ENCODE data around the gene CSDE1. TPM values are rescaled to one million over a fixed set of nuclear protein-coding genes. Genes with fewer than 3 reads are reported as not detected.
"Not testable (repeated sequence)": the region's sequence is repeated elsewhere in the genome, so short reads cannot be mapped to it uniquely, and the experiment has no call there.

CSDE1 gene
- total RNA-seq, 4 donors from 2014 or later: 800 to 1,932 (median 1,384) TPM

DNA sequence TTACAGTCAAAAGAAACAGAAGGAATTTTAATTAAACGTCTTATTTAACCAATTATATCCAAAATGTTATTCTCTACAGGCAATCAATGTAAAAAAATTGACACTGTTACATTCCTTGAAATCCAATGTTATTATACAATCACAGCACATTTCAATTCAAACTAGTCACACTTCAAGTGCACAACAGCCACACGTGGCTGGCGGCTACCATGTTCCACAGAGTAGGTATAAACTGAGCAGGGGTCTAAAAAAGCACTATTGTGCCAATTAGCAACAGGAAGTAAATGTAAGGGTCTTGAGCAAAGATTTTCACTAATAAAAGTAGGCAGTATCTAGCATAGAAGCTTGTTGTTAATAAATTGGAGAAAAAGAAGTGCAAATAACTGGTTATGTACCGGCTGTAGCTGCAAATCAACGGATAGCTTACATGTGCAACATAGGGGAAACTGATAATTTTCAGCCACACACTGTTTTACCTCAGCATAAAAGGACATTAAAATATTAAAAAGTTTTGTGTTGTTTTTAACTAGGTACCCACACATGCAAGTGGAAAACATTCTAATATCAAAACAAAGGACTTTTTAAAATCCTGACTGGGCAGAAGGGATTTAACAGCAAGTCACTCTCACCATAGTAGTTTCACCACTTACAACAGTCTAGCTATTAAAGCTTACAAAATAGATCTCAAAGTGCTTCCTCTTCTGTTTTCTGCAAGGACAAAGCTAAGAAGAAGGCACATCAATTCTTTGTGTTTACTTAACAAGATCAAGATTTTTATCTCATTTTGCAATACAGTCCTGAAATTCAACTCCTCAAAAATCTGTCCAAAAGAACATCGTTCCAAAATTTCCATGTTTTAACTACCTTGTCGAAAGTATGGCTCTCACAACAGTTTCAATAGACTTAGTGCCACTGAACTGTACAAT lies 2.5 kb downstream of the CSDE1 start:
- Histone ChIP-seq H3K4me3 (peak overlapping the region; percentile 7 to 98), H3K9me3 (no peaks in the 10 kb centered on the region), H3K27ac (peak overlapping the region in 1 of 4 donors; percentile 99), H3K36me3 (no peaks in the 10 kb centered on the region), H3K27me3 (no peaks in the 10 kb centered on the region), H3K4me1 (peaks cover 29 to 73% (median 37%) of the 10 kb centered on the region in 3 donors)
- no peak for ATAC-seq
- WGBS, 2 donors (ENCODE audit: low coverage in 1 of 2): 41 to 47% methylated on average over 7 of the region's 7 CpGs
- TF ChIP-seq POLR2A (IDR thresholded peaks at IDR 0.05): no peak
- no peak for TF ChIP-seq EP300 (IDR thresholded peaks at IDR 0.05)
- TF ChIP-seq, protein P1, sequence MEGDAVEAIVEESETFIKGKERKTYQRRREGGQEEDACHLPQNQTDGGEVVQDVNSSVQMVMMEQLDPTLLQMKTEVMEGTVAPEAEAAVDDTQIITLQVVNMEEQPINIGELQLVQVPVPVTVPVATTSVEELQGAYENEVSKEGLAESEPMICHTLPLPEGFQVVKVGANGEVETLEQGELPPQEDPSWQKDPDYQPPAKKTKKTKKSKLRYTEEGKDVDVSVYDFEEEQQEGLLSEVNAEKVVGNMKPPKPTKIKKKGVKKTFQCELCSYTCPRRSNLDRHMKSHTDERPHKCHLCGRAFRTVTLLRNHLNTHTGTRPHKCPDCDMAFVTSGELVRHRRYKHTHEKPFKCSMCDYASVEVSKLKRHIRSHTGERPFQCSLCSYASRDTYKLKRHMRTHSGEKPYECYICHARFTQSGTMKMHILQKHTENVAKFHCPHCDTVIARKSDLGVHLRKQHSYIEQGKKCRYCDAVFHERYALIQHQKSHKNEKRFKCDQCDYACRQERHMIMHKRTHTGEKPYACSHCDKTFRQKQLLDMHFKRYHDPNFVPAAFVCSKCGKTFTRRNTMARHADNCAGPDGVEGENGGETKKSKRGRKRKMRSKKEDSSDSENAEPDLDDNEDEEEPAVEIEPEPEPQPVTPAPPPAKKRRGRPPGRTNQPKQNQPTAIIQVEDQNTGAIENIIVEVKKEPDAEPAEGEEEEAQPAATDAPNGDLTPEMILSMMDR (IDR thresholded peaks at IDR 0.05): no peak
- no peak for TF ChIP-seq POLR2AphosphoS5 (IDR thresholded peaks at IDR 0.05)

DNA sequence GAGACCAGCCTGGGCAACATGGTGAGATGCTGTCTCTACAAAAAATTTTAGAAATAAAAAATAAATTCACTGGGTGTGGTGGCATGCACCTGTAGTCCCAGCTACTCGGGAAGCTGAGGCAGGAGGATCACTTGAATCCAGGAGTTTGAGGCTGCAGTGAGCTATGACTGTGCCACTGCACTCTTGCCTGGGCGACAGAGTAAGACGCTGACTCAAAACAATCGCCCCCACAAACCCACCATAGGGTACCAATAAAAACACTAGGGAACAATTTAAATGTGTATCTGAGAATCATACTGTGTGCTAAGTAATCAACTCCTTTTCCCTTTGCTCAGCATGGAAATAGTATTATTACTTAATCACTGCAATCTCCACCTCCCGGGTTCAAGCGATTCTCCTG lies 4.1 kb downstream of the CSDE1 start:
- ATAC-seq, H3K27ac ChIP-seq, H3K27me3 ChIP-seq, H3K4me3 ChIP-seq, H3K9me3 ChIP-seq: not testable (repeated sequence)
- Histone ChIP-seq H3K4me1 (peaks cover 29 to 89% (median 37%) of the 10 kb centered on the region in 3 donors), H3K36me3 (peaks cover 0 to 14% of the 10 kb centered on the region in 2 donors)
- 68 to 100% methylated on average over 1 to 6 of the region's 6 CpGs for WGBS, 2 donors (ENCODE audit: low coverage in 1 of 2)

DNA sequence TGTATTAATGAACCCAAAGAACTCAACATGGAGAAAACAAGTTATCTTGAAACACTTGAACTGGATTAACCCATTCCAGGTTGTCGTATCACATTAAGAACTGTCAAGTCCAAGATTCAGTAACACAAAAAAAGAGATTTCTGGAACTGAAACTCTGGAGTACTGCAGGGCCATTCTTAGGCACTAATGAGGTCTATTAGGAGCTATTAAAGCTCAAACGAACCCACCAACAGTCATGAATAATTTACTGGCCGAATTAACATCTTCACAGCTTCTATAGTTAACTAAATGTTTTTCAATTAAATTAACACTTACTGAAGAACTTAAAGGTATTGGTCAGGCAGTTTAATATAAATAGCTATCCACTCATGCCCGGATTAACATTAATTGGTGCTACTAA lies 4.6 kb downstream of the CSDE1 start:
- TF ChIP-seq POLR2A (IDR thresholded peaks at IDR 0.05) (no peak), POLR2AphosphoS5 (IDR thresholded peaks at IDR 0.05) (no peak), EP300 (IDR thresholded peaks at IDR 0.05) (no peak)
- TF ChIP-seq, protein P1 (IDR thresholded peaks at IDR 0.05): no peak
- H3K27me3 ChIP-seq: no peaks in the 10 kb centered on the region
- H3K27ac ChIP-seq: no peak overlapping the region
- peaks cover 0 to 19% of the 10 kb centered on the region in 2 donors for H3K36me3 ChIP-seq
- H3K9me3 ChIP-seq: no peaks in the 10 kb centered on the region
- H3K4me1 ChIP-seq: peaks cover 29 to 89% (median 37%) of the 10 kb centered on the region in 3 donors
- H3K4me3 ChIP-seq: no peak overlapping the region
- WGBS, 2 donors (ENCODE audit: low coverage in 1 of 2): 57 to 60% methylated on average over 4 of the region's 4 CpGs
- no peak for ATAC-seq

DNA sequence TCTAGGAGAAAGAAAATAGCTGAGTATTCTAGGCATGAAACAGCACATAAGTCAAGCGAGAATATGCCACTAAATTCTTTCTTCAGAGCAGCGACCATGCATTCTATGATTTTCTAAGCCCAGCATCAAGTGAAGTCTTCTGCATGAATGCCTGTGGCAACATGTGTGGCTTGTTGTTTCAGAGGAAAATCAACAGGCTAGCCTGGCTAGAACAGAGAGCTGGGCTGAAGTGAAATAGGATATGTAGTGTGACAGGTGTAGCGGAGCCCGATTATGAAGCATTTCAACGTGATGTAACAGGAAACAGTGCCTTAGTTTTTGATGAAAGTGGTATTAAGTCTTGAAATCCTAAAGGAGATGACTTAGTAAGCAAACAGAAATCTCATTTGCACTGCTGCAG lies 7.0 kb downstream of the CSDE1 start:
- H3K36me3 ChIP-seq: peaks cover 0 to 31% of the 10 kb centered on the region in 2 donors
- no peak for TF ChIP-seq POLR2AphosphoS5 (IDR thresholded peaks at IDR 0.05)
- no peak for TF ChIP-seq POLR2A (IDR thresholded peaks at IDR 0.05)
- TF ChIP-seq, protein P1 (IDR thresholded peaks at IDR 0.05): no peak
- no peak for TF ChIP-seq EP300 (IDR thresholded peaks at IDR 0.05)
- WGBS, 2 donors (ENCODE audit: low coverage in 1 of 2): 50 to 62% methylated on average over 4 to 5 of the region's 5 CpGs
- H3K4me1 ChIP-seq: peaks cover 22 to 98% (median 28%) of the 10 kb centered on the region in 3 donors
- H3K9me3 ChIP-seq: no peaks in the 10 kb centered on the region
- no peak overlapping the region for H3K27ac ChIP-seq
- no peak overlapping the region for H3K4me3 ChIP-seq
- ATAC-seq: no peak
- H3K27me3 ChIP-seq: no peaks in the 10 kb centered on the region

DNA sequence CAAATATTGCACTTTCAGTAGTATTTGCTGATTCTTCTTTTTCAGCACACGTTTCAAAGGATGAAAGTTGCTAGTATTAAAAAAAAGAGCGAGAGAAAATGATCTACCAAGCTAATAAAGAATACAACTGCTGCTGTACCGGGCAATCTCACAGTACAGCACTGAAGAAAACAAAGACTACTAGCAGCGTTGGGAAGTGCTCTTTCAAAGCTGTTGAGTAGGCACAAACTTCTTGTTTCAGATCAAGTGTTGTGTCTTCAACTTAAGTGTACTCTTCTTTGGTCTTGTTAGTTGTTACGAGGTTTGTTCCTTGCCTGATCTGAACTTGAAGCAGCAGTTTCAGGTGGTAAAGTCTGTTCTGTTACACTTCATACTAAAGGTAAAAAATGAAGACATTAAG lies 7.9 kb downstream of the CSDE1 start:
- Histone ChIP-seq H3K4me1 (peaks cover 13 to 98% (median 23%) of the 10 kb centered on the region in 3 donors), H3K36me3 (peaks cover 0 to 32% of the 10 kb centered on the region in 2 donors), H3K27ac (no peak overlapping the region), H3K27me3 (no peaks in the 10 kb centered on the region), H3K4me3 (no peak overlapping the region), H3K9me3 (no peaks in the 10 kb centered on the region)
- 62 to 63% methylated on average over 4 to 5 of the region's 5 CpGs for WGBS, 2 donors (ENCODE audit: low coverage in 1 of 2)
- ATAC-seq: no peak
- no peak for TF ChIP-seq POLR2A (IDR thresholded peaks at IDR 0.05)
- TF ChIP-seq EP300 (IDR thresholded peaks at IDR 0.05): no peak
- TF ChIP-seq, protein P1 (IDR thresholded peaks at IDR 0.05): no peak
- no peak for TF ChIP-seq POLR2AphosphoS5 (IDR thresholded peaks at IDR 0.05)

Measured in gastroesophageal sphincter (tissue), 4 donors.